K562 (cell line): ENCODE measurements around the gene PDCD6IP. TPM values are rescaled to one million over a fixed set of nuclear protein-coding genes. Genes with fewer than 3 reads are reported as not detected.

ENCODE experiments used
- ATAC-seq: fragments of 200-7000 bp; cut with Tn5 transposase; 3 replicates; pipeline ENCODE4 v1.9.1; 2020; ENCODE audit warnings: moderate library complexity
- BruUV-seq: library from RNA; stranded (reverse); fragments of 400-500 nt; replicated peaks from 2 replicates; lab custom pipeline; 2021; lab: Mats Ljungman, UMichigan
- CTCF ChIA-PET: fragments of 300-600 bp; formaldehyde crosslinking; extraction: SDS; loops from one replicate; lab custom pipeline; 2021; ENCODE audit warnings: low intra/inter-chr PET ratio; lab: Yijun Ruan, JAX
- POLR2A ChIA-PET: fragments of 300-600, 350-650 bp; sonication (Branson Sonifier 250); formaldehyde crosslinking; extraction: SDS; loops from one replicate; lab custom pipeline; 2021; ENCODE audit warnings: antibody characterized with exemption, inconsistent platforms; lab: Yijun Ruan, JAX
- DNase-seq, 4 experiments: peaks; one replicate each; pipeline versions ENCODE4 v3.0.0 to v3.0.0-alpha.2; 2011 to 2018; ENCODE audit warnings: low spot score in 3 of 4, mixed read lengths in 3 of 4; ENCODE audit errors: extremely low read depth in 1 of 4
- FAIRE-seq: peaks from 2 replicates; lab custom pipeline; 2011; peaks lifted over from hg19 to GRCh38; lab: Jason Lieb, UNC
- H2AFZ ChIP-seq: 2 replicates; pipeline ENCODE4 v1.6.0; 2011; ENCODE audit warnings: low read depth, low read length, control low read depth, inconsistent platforms
- H3K27ac ChIP-seq: fragments of 200-600 bp; 3 replicates; pipeline ENCODE4 v1.8.0; 2011; ENCODE audit warnings: low read depth, mild to moderate bottlenecking, control low read depth, inconsistent platforms, low read length, moderate library complexity, mixed read lengths; ENCODE audit errors: extremely low read depth
- H3K27me3 ChIP-seq, 2 experiments: fragments of 300-600 bp in 1 of 2; 2 replicates in 1 of 2; 3 replicates in 1 of 2; pipeline versions ENCODE4 v1.6.0 to v1.8.0; 2011; ENCODE audit warnings: inconsistent platforms in 2 of 2, low read length in 2 of 2, mild to moderate bottlenecking in 1 of 2, mixed read lengths in 1 of 2, moderate library complexity in 1 of 2; ENCODE audit not compliant: control insufficient read depth in 2 of 2, insufficient read depth in 2 of 2
- H3K36me3 ChIP-seq: fragments of 300-600 bp; 3 replicates; pipeline ENCODE4 v1.8.0; 2011; ENCODE audit warnings: mild to moderate bottlenecking, low read length, inconsistent platforms; ENCODE audit not compliant: control insufficient read depth, insufficient read depth
- H3K4me1 ChIP-seq, 2 experiments: fragments of 200-600 bp in 1 of 2; replicated peaks in 1 of 2; 2 replicates in 1 of 2; 3 replicates in 1 of 2; pipeline versions ENCODE4 v1.5.1 to v1.8.0; 2011; ENCODE audit warnings: inconsistent platforms in 2 of 2, low read length in 2 of 2, mild to moderate bottlenecking in 1 of 2, mixed read lengths in 1 of 2, moderate library complexity in 1 of 2; ENCODE audit not compliant: control insufficient read depth in 2 of 2, insufficient read depth in 2 of 2
- H3K4me2 ChIP-seq: 2 replicates; pipeline ENCODE4 v1.6.1; 2011; ENCODE audit warnings: low read length, control low read depth, inconsistent platforms, mixed read lengths; ENCODE audit not compliant: insufficient read depth
- H3K4me3 ChIP-seq: fragments of 200-600 bp; sonication (generic), shearing (Covaris generic); 2 replicates; pipeline ENCODE4 v1.5.1; 2016; ENCODE audit warnings: control low read depth, inconsistent platforms
- H3K79me2 ChIP-seq: fragments of 200-600 bp; 3 replicates; pipeline ENCODE4 v1.8.0; 2011; ENCODE audit warnings: low read length, inconsistent platforms; ENCODE audit not compliant: control insufficient read depth, insufficient read depth
- H3K9ac ChIP-seq, 2 experiments: 2 replicates each; pipeline versions ENCODE4 v1.6.0 to v1.6.1; 2011; ENCODE audit warnings: low read depth in 2 of 2, low read length in 2 of 2, control low read depth in 1 of 2, inconsistent platforms in 1 of 2, mild to moderate bottlenecking in 1 of 2, mixed read lengths in 1 of 2; ENCODE audit not compliant: insufficient read depth in 1 of 2
- H3K9me1 ChIP-seq: one replicate; pipeline ENCODE4 v1.6.0; 2011; ENCODE audit warnings: inconsistent platforms, mild to moderate bottlenecking, low read length, moderate library complexity; ENCODE audit not compliant: control insufficient read depth, insufficient read depth
- H3K9me3 ChIP-seq: replicated peaks from 2 replicates; pipeline ENCODE4 v1.5.1; 2011; ENCODE audit warnings: low read depth, low read length, inconsistent platforms; ENCODE audit not compliant: control insufficient read depth, insufficient read depth
- H4K20me1 ChIP-seq: replicated peaks from 2 replicates; pipeline ENCODE4 v1.6.1; 2011; ENCODE audit warnings: low read length, inconsistent platforms, mixed read lengths; ENCODE audit not compliant: control insufficient read depth, insufficient read depth
- HLTF ChIP-seq: fragments of 450-650 bp; IDR thresholded peaks from 2 replicates; pipeline ENCODE4 v1.6.1; 2016
- NRF1 ChIP-seq, 2 experiments: fragments of 450-650 bp; IDR thresholded peaks in 1 of 2; conservative IDR thresholded peaks in 1 of 2; 2 replicates each; pipeline ENCODE4 v1.6.1; 2014; ENCODE audit warnings: mild to moderate bottlenecking in 2 of 2
- SP2 ChIP-seq: IDR thresholded peaks from 2 replicates; pipeline ENCODE4 v1.6.1; 2011; ENCODE audit warnings: mild to moderate bottlenecking, low read depth, low read length, moderate library complexity; ENCODE audit not compliant: poor library complexity, severe bottlenecking; ENCODE audit errors: extremely low read depth
- WGBS: fragments of 100-300 bp; shearing (Covaris generic); methylation state at CpG from one replicate; pipeline ENCODE4 v1.1.6; 2016; ENCODE audit warnings: low coverage, mixed read lengths; ENCODE audit not compliant: insufficient coverage; ENCODE audit errors: missing lambda C conversion rate; 5-methylcytosine and 5-hydroxymethylcytosine counted together
- in situ Hi-C: fragments of 300-500 bp; cut with MboI; formaldehyde crosslinking; loops from 4 replicates; pipeline ENCODE4 v1.15.0; 2018; ENCODE audit warnings: inconsistent platforms, mixed read lengths
- intact Hi-C: fragments of 100-400 bp; cut with micrococcal nuclease; formaldehyde crosslinking; loops from 2 replicates; pipeline ENCODE4 v1.14.2; 2022
- polyA plus RNA-seq, 8 experiments: library from polyadenylated mRNA; depleted of rRNA in 4 of 8; stranded (reverse) in 5 of 8; unstranded in 3 of 8; fragments of >200 nt; fragmentation: Nextera tagmentation in 2 of 8; fragmentation: Illumina TruSeq in 1 of 8; extraction: Ambion mirVana in 2 of 8; extraction: Trizol in 1 of 8; gene quantifications; 2 replicates each; pipeline versions ENCODE4 v1.2.1 to v1.2.3, GENCODE V29; 2011 to 2014; ENCODE audit warnings: inconsistent platforms in 1 of 8, missing spikeins in 1 of 8
- total RNA-seq, 7 experiments: library from RNA; depleted of rRNA in 6 of 7; stranded (reverse); fragments of >200 nt in 6 of 7; fragmentation: Illumina TruSeq in 2 of 7; extraction: Trizol in 2 of 7; gene quantifications; 2 replicates each; pipeline versions ENCODE4 v1.2.1 to v1.2.3, GENCODE V29; 2011 to 2021; ENCODE audit warnings: low replicate concordance in 1 of 7

PDCD6IP gene
- total and polyA plus RNA-seq, 9 of the 15 experiments (the other 6 are each of a cell fraction or from before 2014, with no cell fraction given): 40.2 to 302 (median 122) TPM

DNA sequence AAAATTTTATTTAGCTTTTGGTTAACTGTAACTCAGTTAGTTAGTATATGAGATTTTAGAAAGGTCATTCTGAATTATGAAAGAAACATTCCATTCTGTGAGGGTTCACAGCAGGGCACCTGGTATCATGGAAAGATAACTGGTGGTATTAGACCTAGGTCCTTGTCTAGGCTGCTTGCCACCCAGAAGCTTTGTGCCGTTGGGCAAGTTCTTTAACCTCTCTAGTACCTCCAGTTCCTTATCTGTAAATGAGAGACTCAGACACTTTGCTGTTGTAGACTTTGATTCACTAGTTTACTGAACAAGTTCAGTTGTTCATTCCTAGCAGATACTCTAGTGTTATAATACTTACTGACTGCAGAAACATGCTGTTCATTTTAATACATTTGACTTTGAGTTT, 25.4 kb downstream of the PDCD6IP start:
- Histone ChIP-seq H3K9me1 (no peaks in the 10 kb centered on the region), H4K20me1 (no peaks in the 10 kb centered on the region), H3K4me3 (no peak overlapping the region), H3K4me1 (no peaks in the 10 kb centered on the region), H3K9ac (no peak overlapping the region), H3K27me3 (no peaks in the 10 kb centered on the region), H2AFZ (no peak overlapping the region), H3K9me3 (no peaks in the 10 kb centered on the region), H3K36me3 (peaks cover 86% of the 10 kb centered on the region), H3K4me2 (no peak overlapping the region), H3K27ac (no peak overlapping the region), H3K79me2 (peaks cover 24% of the 10 kb centered on the region; the same call in 2 of the 3 replicates)
- ATAC-seq (no peak), FAIRE-seq (no peak), DNase-seq (no peak)
- 94% methylated on average over 1 of the region's 1 CpG for WGBS
- ChIA-PET POLR2A (interaction anchor here (0.7 kb wide), 1 partner anchor 23 kb away, joined by 3 read pairs; no protein-coding TSS in a partner anchor), CTCF (no interaction called here)
- intact Hi-C loops: no loop called here
- no peak for TF ChIP-seq NRF1 (conservative IDR thresholded peaks at IDR 0.05 in 1 of 2, IDR thresholded peaks at IDR 0.05 in 1 of 2)
- in situ Hi-C loops: no loop called here
- no TSS peak for BruUV-seq

DNA sequence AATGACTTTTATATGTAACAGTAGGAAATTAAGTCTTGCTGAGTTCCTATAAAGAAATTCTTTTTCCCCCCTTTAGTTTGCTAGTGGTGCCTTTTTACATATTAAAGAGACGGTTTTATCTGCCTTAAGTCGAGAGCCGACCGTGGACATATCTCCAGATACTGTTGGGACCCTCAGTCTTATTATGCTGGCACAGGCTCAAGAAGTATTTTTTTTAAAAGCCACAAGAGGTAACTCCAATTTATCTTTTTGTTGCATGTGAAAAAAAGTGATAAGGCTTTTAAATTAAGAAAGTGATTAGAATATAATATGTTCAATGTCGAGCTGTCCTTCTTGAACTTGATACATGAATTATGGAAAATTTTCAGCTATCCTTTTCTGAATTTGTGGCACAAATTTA, 26.7 kb downstream of the PDCD6IP start:
- H3K27ac ChIP-seq: no peak overlapping the region
- H3K4me3 ChIP-seq: no peak overlapping the region
- DNase-seq: no peak
- in situ Hi-C loops: no loop called here
- ChIA-PET CTCF (no interaction called here), POLR2A (no interaction called here)
- no peak for ATAC-seq
- peaks cover 13% of the 10 kb centered on the region; the same call in 1 of the 3 replicates for H3K79me2 ChIP-seq
- H4K20me1 ChIP-seq: no peaks in the 10 kb centered on the region
- no peak overlapping the region for H3K9ac ChIP-seq
- H3K27me3 ChIP-seq: no peaks in the 10 kb centered on the region
- no peak overlapping the region for H2AFZ ChIP-seq
- H3K4me2 ChIP-seq: no peak overlapping the region
- FAIRE-seq: no peak
- TF ChIP-seq SP2 (no peak), HLTF (no peak)
- peaks cover 87% of the 10 kb centered on the region for H3K36me3 ChIP-seq
- intact Hi-C loops: no loop called here
- no peaks in the 10 kb centered on the region for H3K4me1 ChIP-seq
- no peaks in the 10 kb centered on the region for H3K9me3 ChIP-seq
- 78% methylated on average over 5 of the region's 5 CpGs for WGBS
- H3K9me1 ChIP-seq: no peaks in the 10 kb centered on the region
- no TSS peak for BruUV-seq
